Measurements from ENCODE around the gene GALNT12. TPM values are rescaled to one million over a fixed set of nuclear protein-coding genes. Genes with fewer than 3 reads are reported as not detected.
A peak's percentile ranks its signal among the peaks of the same experiment; 100 is the strongest.

Gene GALNT12
- total RNA-seq, 2 donors from 2014 or later, result 9.0 to 10.2 TPM

- Histone ChIP-seq H3K4me3 (no peak overlapping the region), H3K27ac (no peak overlapping the region), H3K4me1 (replicated peaks) (peaks cover 7% of the 10 kb centered on the region), H3K27me3 (replicated peaks; ENCODE audit: insufficient read depth) (no peaks in the 10 kb centered on the region), H3K36me3 (no peaks in the 10 kb centered on the region), H3K9me3 (no peaks in the 10 kb centered on the region)
- intact Hi-C loops (cut with DNase I), result loop anchor here (5.0 kb wide), 1 partner anchor 41 kb away; no protein-coding TSS in a partner anchor
- TF ChIP-seq POLR2A (IDR thresholded peaks at IDR 0.05) (no peak), POLR2AphosphoS5 (IDR thresholded peaks at IDR 0.05) (no peak), CTCF (IDR thresholded peaks at IDR 0.05) (peak in 2 of 4 experiments; percentile 27 to 29)
- DNase-seq (ENCODE audit: low spot score), result no peak
- WGBS, result 45% methylated on average over 8 of the region's 8 CpGs
Observed at GRCh38 chr9:98806394-98807035, 955 bp upstream of the GALNT12 start.

GRCh38 chr9:98807814-98808195, 335 bp downstream of the GALNT12 start:
- no peaks in the 10 kb centered on the region for H3K9me3 ChIP-seq
- DNase-seq (ENCODE audit: low spot score), result no peak
- H3K4me3 ChIP-seq, result peak overlapping the region; percentile 39 to 41
- no peak for TF ChIP-seq POLR2AphosphoS5 (IDR thresholded peaks at IDR 0.05)
- no peak for TF ChIP-seq POLR2A (IDR thresholded peaks at IDR 0.05)
- TF ChIP-seq CTCF (IDR thresholded peaks at IDR 0.05), result no peak
- intact Hi-C loops (cut with DNase I), result loop anchor here (5.0 kb wide), 1 partner anchor 39 kb away; no protein-coding TSS in a partner anchor
- no peak overlapping the region for H3K27ac ChIP-seq
- WGBS, result under 1% methylated on average over 42 of the region's 46 CpGs
- H3K27me3 ChIP-seq (replicated peaks; ENCODE audit: insufficient read depth), result no peaks in the 10 kb centered on the region
- H3K36me3 ChIP-seq, result no peaks in the 10 kb centered on the region
- peaks cover 7% of the 10 kb centered on the region for H3K4me1 ChIP-seq (replicated peaks)

GRCh38 chr9:98808411-98808815, 943 bp downstream of the GALNT12 start:
- H3K4me1 ChIP-seq (replicated peaks), result peaks cover 7% of the 10 kb centered on the region

GRCh38 chr9:98808875-98809274, 1.4 kb downstream of the GALNT12 start:
- DNase-seq (ENCODE audit: low spot score), result no peak
- 56% methylated on average over 2 of the region's 2 CpGs for WGBS
- no peak for TF ChIP-seq POLR2AphosphoS5 (IDR thresholded peaks at IDR 0.05)
- H3K27ac ChIP-seq, result no peak overlapping the region
- intact Hi-C loops (cut with DNase I), result loop anchor here (5.0 kb wide), 1 partner anchor 38 kb away; no protein-coding TSS in a partner anchor
- no peaks in the 10 kb centered on the region for H3K27me3 ChIP-seq (replicated peaks; ENCODE audit: insufficient read depth)
- no peaks in the 10 kb centered on the region for H3K9me3 ChIP-seq
- H3K4me3 ChIP-seq, result no peak overlapping the region
- no peaks in the 10 kb centered on the region for H3K36me3 ChIP-seq
- peaks cover 7% of the 10 kb centered on the region for H3K4me1 ChIP-seq (replicated peaks)

More at GRCh38 chr9:98808411-98808815, 943 bp downstream of the GALNT12 start:
- Histone ChIP-seq H3K9me3 (no peaks in the 10 kb centered on the region), H3K27ac (no peak overlapping the region), H3K27me3 (replicated peaks; ENCODE audit: insufficient read depth) (no peaks in the 10 kb centered on the region), H3K4me3 (peak overlapping the region; percentile 39 to 41), H3K36me3 (no peaks in the 10 kb centered on the region)
- TF ChIP-seq POLR2A (IDR thresholded peaks at IDR 0.05) (no peak), CTCF (IDR thresholded peaks at IDR 0.05) (no peak), POLR2AphosphoS5 (IDR thresholded peaks at IDR 0.05) (no peak)
- no peak for DNase-seq (ENCODE audit: low spot score)
- intact Hi-C loops (cut with DNase I), result loop anchor here (5.0 kb wide), 1 partner anchor 39 kb away; no protein-coding TSS in a partner anchor
- WGBS, result 38% methylated on average over 17 of the region's 17 CpGs

- no peaks in the 10 kb centered on the region for H3K9me3 ChIP-seq
- TF ChIP-seq POLR2A (IDR thresholded peaks at IDR 0.05), result no peak
- TF ChIP-seq POLR2AphosphoS5 (IDR thresholded peaks at IDR 0.05), result no peak
- TF ChIP-seq CTCF (IDR thresholded peaks at IDR 0.05), result no peak
- intact Hi-C loops (cut with DNase I), result loop anchor here (5.0 kb wide), 1 partner anchor 38 kb away; no protein-coding TSS in a partner anchor
- no peak overlapping the region for H3K27ac ChIP-seq
- no peaks in the 10 kb centered on the region for H3K36me3 ChIP-seq
- H3K4me1 ChIP-seq (replicated peaks), result peaks cover 6% of the 10 kb centered on the region
- no peak overlapping the region for H3K4me3 ChIP-seq
- no peaks in the 10 kb centered on the region for H3K27me3 ChIP-seq (replicated peaks; ENCODE audit: insufficient read depth)
- WGBS, result 86% methylated on average over 9 of the region's 9 CpGs
- DNase-seq (ENCODE audit: low spot score), result no peak
Observed at GRCh38 chr9:98809311-98810101, 2.0 kb downstream of the GALNT12 start.

All from prostate gland (tissue), 2 donors.